HEK293 (cell line): ENCODE data around the gene OR1F1.

Source experiments
- FEZF1 ChIP-seq: fragments of 450-650 bp; formaldehyde crosslinking; IDR thresholded peaks from 2 replicates; pipeline ENCODE4 v1.5.1; 2016; ENCODE audit warnings: missing biosample characterization, missing genetic modification characterization
- GFI1B ChIP-seq: fragments of 450-650 bp; formaldehyde crosslinking; IDR thresholded peaks from 2 replicates; pipeline ENCODE4 v1.5.1; 2016; ENCODE audit warnings: missing biosample characterization, missing genetic modification characterization
- OVOL3 ChIP-seq: fragments of 450-650 bp; formaldehyde crosslinking; IDR thresholded peaks from 2 replicates; pipeline ENCODE4 v1.5.1; 2016; ENCODE audit warnings: missing biosample characterization, missing genetic modification characterization
- ZBTB17 ChIP-seq: fragments of 450-650 bp; formaldehyde crosslinking; IDR thresholded peaks from 2 replicates; pipeline ENCODE4 v1.5.1; 2016; ENCODE audit warnings: missing biosample characterization, missing genetic modification characterization
- ZFHX2 ChIP-seq: fragments of 450-650 bp; formaldehyde crosslinking; conservative IDR thresholded peaks from 2 replicates; pipeline ENCODE4 v1.5.1; 2016; ENCODE audit warnings: missing biosample characterization, missing genetic modification characterization
- ZNF10 ChIP-seq: fragments of 450-650 bp; formaldehyde crosslinking; IDR thresholded peaks from 2 replicates; pipeline ENCODE4 v1.5.1; 2017; ENCODE audit warnings: missing biosample characterization, missing genetic modification characterization
- ZNF174 ChIP-seq: fragments of 450-650 bp; formaldehyde crosslinking; IDR thresholded peaks from 2 replicates; pipeline ENCODE4 v1.5.0; 2017; ENCODE audit warnings: missing biosample characterization, mild to moderate bottlenecking, missing genetic modification characterization
- ZNF175 ChIP-seq: fragments of 450-650 bp; formaldehyde crosslinking; IDR thresholded peaks from 2 replicates; pipeline ENCODE4 v1.5.1; 2016; ENCODE audit warnings: missing biosample characterization, missing genetic modification characterization
- ZNF19 ChIP-seq: fragments of 450-650 bp; formaldehyde crosslinking; IDR thresholded peaks from 2 replicates; pipeline ENCODE4; 2016; ENCODE audit warnings: missing biosample characterization, missing genetic modification characterization, low read depth
- ZNF239 ChIP-seq: fragments of 450-650 bp; formaldehyde crosslinking; IDR thresholded peaks from 2 replicates; pipeline ENCODE4 v1.5.1; 2016; ENCODE audit warnings: missing biosample characterization, missing genetic modification characterization
- ZNF37A ChIP-seq: fragments of 450-650 bp; IDR thresholded peaks from 2 replicates; pipeline ENCODE4 v1.5.1; 2018; ENCODE audit warnings: missing biosample characterization, missing genetic modification characterization
- ZNF560 ChIP-seq: fragments of 450-650 bp; formaldehyde crosslinking; IDR thresholded peaks from 2 replicates; pipeline ENCODE4 v1.5.1; 2017; ENCODE audit warnings: missing biosample characterization, missing genetic modification characterization, borderline replicate concordance
- ZNF561 ChIP-seq: fragments of 450-650 bp; IDR thresholded peaks from 2 replicates; pipeline ENCODE4 v1.5.1; 2018; ENCODE audit warnings: missing biosample characterization, missing genetic modification characterization, borderline replicate concordance
- ZNF660 ChIP-seq: fragments of 450-650 bp; IDR thresholded peaks from 2 replicates; pipeline ENCODE4 v1.5.1; 2018; ENCODE audit warnings: missing biosample characterization, mild to moderate bottlenecking, missing genetic modification characterization
- ZNF747 ChIP-seq: fragments of 450-650 bp; formaldehyde crosslinking; IDR thresholded peaks from 2 replicates; pipeline ENCODE4 v1.5.1; 2016; ENCODE audit warnings: missing biosample characterization, missing genetic modification characterization
- ZNF768 ChIP-seq: fragments of 450-650 bp; formaldehyde crosslinking; IDR thresholded peaks from 2 replicates; pipeline ENCODE4 v1.5.1; 2018; ENCODE audit warnings: missing biosample characterization, mild to moderate bottlenecking, missing genetic modification characterization
- ZNF830 ChIP-seq: fragments of 450-650 bp; IDR thresholded peaks from 2 replicates; pipeline ENCODE4 v1.5.0; 2018; ENCODE audit warnings: missing biosample characterization, missing genetic modification characterization, low read depth, mild to moderate bottlenecking, moderate library complexity
- TF ChIP-seq, protein P1 (sequence below): IDR thresholded peaks from 2 replicates; pipeline ENCODE4 v1.6.1; 2011; ENCODE audit warnings: mild to moderate bottlenecking, low read depth, low read length, borderline replicate concordance
- TF ChIP-seq, protein P2 (sequence below): fragments of 450-650 bp; IDR thresholded peaks from 2 replicates; pipeline ENCODE4 v1.5.1; 2018; ENCODE audit warnings: missing biosample characterization, mild to moderate bottlenecking, missing genetic modification characterization
- TF ChIP-seq, protein P3 (sequence below): fragments of 450-650 bp; formaldehyde crosslinking; IDR thresholded peaks from 2 replicates; pipeline ENCODE4 v1.5.1; 2017; ENCODE audit warnings: missing biosample characterization, missing genetic modification characterization
- TF ChIP-seq, protein P4 (sequence below): fragments of 450-650 bp; formaldehyde crosslinking; IDR thresholded peaks from 2 replicates; pipeline ENCODE4 v1.5.1; 2016; ENCODE audit warnings: missing biosample characterization, missing genetic modification characterization
- TF ChIP-seq, protein P5 (sequence below): fragments of 450-650 bp; formaldehyde crosslinking; IDR thresholded peaks from 2 replicates; pipeline ENCODE4 v1.5.1; 2016; ENCODE audit warnings: missing biosample characterization, missing genetic modification characterization, borderline replicate concordance
- TF ChIP-seq, protein P6 (sequence below): fragments of 450-650 bp; formaldehyde crosslinking; IDR thresholded peaks from 2 replicates; pipeline ENCODE4 v1.5.1; 2016; ENCODE audit warnings: missing biosample characterization, missing genetic modification characterization, low read depth

The OR1F1 gene

DNA sequence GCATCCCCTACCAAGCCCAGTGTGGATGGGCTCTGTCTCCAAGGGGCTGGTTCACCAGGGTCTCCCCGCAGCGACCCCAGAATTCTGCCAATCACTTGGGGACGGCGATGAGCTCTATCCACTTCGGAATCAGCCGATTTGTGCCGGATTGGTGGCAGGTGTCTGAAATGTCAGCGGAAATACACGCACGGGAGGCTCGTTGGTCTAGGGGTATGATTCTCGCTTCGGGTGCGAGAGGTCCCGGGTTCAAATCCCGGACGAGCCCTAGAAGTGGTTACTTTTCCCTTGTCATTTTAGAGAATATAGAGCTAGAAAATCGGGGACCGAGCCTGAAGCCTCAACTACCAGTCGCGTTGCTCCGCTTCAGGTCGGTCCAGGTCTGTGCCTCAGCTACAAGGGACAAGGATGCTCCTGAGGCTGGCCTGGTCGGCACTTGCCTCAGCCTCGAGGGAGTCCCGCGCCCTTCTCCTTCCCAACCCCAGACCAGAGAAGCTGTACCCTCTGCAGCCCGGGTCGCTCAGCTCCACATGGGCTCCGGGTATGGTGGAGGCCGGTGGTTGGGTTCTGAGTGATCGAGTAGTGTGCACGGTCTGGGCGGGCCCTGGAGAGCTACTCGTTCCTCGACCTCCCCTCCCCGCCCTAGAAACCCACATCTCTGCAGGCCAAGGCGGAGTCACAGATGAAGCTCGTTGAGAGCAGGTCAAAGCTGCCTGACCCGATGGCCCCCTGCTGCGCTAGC is 16.0 kb upstream of the OR1F1 start (continued):
- TF ChIP-seq ZNF660 (tag by site-specific recombination) = peak; percentile 90
- TF ChIP-seq, protein P1, sequence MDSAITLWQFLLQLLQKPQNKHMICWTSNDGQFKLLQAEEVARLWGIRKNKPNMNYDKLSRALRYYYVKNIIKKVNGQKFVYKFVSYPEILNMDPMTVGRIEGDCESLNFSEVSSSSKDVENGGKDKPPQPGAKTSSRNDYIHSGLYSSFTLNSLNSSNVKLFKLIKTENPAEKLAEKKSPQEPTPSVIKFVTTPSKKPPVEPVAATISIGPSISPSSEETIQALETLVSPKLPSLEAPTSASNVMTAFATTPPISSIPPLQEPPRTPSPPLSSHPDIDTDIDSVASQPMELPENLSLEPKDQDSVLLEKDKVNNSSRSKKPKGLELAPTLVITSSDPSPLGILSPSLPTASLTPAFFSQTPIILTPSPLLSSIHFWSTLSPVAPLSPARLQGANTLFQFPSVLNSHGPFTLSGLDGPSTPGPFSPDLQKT = no peak
- TF ChIP-seq, protein P2, sequence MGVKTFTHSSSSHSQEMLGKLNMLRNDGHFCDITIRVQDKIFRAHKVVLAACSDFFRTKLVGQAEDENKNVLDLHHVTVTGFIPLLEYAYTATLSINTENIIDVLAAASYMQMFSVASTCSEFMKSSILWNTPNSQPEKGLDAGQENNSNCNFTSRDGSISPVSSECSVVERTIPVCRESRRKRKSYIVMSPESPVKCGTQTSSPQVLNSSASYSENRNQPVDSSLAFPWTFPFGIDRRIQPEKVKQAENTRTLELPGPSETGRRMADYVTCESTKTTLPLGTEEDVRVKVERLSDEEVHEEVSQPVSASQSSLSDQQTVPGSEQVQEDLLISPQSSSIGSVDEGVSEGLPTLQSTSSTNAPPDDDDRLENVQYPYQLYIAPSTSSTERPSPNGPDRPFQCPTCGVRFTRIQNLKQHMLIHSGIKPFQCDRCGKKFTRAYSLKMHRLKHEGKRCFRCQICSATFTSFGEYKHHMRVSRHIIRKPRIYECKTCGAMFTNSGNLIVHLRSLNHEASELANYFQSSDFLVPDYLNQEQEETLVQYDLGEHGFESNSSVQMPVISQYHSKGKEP (tag by site-specific recombination) = 0 out of 2 replicates have a peak, but pooled peaks have one; percentile 18
- TF ChIP-seq ZNF830 (tag by site-specific recombination) = no peak
- peak; percentile 63; the same call in 1 of the 2 replicates for TF ChIP-seq ZNF561
- TF ChIP-seq, protein P3, sequence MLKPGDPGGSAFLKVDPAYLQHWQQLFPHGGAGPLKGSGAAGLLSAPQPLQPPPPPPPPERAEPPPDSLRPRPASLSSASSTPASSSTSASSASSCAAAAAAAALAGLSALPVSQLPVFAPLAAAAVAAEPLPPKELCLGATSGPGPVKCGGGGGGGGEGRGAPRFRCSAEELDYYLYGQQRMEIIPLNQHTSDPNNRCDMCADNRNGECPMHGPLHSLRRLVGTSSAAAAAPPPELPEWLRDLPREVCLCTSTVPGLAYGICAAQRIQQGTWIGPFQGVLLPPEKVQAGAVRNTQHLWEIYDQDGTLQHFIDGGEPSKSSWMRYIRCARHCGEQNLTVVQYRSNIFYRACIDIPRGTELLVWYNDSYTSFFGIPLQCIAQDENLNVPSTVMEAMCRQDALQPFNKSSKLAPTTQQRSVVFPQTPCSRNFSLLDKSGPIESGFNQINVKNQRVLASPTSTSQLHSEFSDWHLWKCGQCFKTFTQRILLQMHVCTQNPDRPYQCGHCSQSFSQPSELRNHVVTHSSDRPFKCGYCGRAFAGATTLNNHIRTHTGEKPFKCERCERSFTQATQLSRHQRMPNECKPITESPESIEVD (tag by site-specific recombination) = no peak
- TF ChIP-seq GFI1B (tag by site-specific recombination) = no peak
- no peak for TF ChIP-seq ZNF175
- TF ChIP-seq ZFHX2 (tag by site-specific recombination) = no peak
- TF ChIP-seq ZNF560 = no peak
- TF ChIP-seq, protein P4, sequence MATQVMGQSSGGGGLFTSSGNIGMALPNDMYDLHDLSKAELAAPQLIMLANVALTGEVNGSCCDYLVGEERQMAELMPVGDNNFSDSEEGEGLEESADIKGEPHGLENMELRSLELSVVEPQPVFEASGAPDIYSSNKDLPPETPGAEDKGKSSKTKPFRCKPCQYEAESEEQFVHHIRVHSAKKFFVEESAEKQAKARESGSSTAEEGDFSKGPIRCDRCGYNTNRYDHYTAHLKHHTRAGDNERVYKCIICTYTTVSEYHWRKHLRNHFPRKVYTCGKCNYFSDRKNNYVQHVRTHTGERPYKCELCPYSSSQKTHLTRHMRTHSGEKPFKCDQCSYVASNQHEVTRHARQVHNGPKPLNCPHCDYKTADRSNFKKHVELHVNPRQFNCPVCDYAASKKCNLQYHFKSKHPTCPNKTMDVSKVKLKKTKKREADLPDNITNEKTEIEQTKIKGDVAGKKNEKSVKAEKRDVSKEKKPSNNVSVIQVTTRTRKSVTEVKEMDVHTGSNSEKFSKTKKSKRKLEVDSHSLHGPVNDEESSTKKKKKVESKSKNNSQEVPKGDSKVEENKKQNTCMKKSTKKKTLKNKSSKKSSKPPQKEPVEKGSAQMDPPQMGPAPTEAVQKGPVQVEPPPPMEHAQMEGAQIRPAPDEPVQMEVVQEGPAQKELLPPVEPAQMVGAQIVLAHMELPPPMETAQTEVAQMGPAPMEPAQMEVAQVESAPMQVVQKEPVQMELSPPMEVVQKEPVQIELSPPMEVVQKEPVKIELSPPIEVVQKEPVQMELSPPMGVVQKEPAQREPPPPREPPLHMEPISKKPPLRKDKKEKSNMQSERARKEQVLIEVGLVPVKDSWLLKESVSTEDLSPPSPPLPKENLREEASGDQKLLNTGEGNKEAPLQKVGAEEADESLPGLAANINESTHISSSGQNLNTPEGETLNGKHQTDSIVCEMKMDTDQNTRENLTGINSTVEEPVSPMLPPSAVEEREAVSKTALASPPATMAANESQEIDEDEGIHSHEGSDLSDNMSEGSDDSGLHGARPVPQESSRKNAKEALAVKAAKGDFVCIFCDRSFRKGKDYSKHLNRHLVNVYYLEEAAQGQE (tag by site-specific recombination) = 0 out of 2 replicates have a peak, but pooled peaks have one; percentile 13
- TF ChIP-seq ZNF747 (tag by site-specific recombination) = no peak
- TF ChIP-seq ZNF768 (tag by site-specific recombination) = peak; percentile 83; the same call in 1 of the 2 replicates
- TF ChIP-seq, protein P5, sequence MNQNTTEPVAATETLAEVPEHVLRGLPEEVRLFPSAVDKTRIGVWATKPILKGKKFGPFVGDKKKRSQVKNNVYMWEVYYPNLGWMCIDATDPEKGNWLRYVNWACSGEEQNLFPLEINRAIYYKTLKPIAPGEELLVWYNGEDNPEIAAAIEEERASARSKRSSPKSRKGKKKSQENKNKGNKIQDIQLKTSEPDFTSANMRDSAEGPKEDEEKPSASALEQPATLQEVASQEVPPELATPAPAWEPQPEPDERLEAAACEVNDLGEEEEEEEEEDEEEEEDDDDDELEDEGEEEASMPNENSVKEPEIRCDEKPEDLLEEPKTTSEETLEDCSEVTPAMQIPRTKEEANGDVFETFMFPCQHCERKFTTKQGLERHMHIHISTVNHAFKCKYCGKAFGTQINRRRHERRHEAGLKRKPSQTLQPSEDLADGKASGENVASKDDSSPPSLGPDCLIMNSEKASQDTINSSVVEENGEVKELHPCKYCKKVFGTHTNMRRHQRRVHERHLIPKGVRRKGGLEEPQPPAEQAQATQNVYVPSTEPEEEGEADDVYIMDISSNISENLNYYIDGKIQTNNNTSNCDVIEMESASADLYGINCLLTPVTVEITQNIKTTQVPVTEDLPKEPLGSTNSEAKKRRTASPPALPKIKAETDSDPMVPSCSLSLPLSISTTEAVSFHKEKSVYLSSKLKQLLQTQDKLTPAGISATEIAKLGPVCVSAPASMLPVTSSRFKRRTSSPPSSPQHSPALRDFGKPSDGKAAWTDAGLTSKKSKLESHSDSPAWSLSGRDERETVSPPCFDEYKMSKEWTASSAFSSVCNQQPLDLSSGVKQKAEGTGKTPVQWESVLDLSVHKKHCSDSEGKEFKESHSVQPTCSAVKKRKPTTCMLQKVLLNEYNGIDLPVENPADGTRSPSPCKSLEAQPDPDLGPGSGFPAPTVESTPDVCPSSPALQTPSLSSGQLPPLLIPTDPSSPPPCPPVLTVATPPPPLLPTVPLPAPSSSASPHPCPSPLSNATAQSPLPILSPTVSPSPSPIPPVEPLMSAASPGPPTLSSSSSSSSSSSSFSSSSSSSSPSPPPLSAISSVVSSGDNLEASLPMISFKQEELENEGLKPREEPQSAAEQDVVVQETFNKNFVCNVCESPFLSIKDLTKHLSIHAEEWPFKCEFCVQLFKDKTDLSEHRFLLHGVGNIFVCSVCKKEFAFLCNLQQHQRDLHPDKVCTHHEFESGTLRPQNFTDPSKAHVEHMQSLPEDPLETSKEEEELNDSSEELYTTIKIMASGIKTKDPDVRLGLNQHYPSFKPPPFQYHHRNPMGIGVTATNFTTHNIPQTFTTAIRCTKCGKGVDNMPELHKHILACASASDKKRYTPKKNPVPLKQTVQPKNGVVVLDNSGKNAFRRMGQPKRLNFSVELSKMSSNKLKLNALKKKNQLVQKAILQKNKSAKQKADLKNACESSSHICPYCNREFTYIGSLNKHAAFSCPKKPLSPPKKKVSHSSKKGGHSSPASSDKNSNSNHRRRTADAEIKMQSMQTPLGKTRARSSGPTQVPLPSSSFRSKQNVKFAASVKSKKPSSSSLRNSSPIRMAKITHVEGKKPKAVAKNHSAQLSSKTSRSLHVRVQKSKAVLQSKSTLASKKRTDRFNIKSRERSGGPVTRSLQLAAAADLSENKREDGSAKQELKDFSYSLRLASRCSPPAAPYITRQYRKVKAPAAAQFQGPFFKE (tag by site-specific recombination) = no peak
- no peak for TF ChIP-seq ZNF174 (tag by site-specific recombination)
- no peak for TF ChIP-seq OVOL3 (tag by site-specific recombination)
- no peak for TF ChIP-seq FEZF1 (tag by site-specific recombination)
- TF ChIP-seq ZBTB17 (tag by site-specific recombination) = peak; percentile 99
- no peak for TF ChIP-seq ZNF19 (tag by site-specific recombination)
- TF ChIP-seq, protein P6, sequence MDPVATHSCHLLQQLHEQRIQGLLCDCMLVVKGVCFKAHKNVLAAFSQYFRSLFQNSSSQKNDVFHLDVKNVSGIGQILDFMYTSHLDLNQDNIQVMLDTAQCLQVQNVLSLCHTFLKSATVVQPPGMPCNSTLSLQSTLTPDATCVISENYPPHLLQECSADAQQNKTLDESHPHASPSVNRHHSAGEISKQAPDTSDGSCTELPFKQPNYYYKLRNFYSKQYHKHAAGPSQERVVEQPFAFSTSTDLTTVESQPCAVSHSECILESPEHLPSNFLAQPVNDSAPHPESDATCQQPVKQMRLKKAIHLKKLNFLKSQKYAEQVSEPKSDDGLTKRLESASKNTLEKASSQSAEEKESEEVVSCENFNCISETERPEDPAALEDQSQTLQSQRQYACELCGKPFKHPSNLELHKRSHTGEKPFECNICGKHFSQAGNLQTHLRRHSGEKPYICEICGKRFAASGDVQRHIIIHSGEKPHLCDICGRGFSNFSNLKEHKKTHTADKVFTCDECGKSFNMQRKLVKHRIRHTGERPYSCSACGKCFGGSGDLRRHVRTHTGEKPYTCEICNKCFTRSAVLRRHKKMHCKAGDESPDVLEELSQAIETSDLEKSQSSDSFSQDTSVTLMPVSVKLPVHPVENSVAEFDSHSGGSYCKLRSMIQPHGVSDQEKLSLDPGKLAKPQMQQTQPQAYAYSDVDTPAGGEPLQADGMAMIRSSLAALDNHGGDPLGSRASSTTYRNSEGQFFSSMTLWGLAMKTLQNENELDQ = no peak
- TF ChIP-seq ZNF37A (tag by site-specific recombination) = no peak
- 0 out of 2 replicates have a peak, but pooled peaks have one; percentile 11 for TF ChIP-seq ZNF10 (tag by site-specific recombination)
- TF ChIP-seq ZNF239 = no peak
